KG1 (cell line): ENCODE measurements around the gene NELFB.

Experiments used
- DNase-seq: peaks from one replicate; lab custom pipeline; 2025; lab: John Stamatoyannopoulos, UW

Gene NELFB

DNA sequence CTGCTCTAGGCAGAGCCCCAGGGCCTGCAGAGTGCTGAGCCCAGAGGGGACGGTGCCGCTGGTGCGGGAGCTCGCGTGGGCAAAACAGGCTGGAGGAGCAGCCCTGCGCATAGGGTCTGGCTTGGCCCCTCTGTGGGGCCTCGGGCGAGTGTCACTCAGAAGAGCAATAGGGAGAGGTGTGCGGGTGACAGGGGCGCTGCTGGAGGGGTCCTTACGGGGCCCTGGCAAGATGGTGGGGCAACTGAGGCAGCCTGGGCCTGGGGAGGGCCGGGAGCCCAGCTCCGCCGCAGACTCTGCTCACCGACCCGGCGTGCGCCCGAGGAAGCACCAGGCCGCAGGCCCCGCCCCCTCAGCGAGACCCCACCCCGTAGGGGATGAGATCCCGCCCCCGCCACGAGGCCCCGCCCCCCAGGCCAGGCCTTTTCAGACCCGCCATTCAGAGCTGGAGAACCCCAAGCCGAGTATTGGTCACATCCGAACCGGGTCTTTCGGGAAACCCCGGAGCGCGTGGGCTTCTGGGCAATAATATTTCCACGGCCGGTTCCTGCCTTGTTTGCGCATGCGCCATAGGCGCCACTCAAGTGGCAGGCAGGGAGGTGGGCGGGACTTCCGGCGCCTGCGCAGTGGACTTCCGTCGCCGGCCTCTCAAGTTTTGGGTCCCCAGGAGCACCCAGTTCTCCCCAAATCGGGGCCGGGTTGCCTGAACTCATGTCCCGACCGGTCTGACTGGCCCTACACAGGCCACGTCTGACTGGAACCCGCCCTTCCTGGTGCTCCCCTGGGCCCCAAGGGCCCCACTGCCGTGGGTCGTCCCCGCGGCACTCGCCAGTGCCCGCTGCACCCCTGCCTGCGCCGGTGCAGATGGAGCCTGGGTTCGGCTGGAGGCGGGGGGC, 31.8 kb upstream of the NELFB start:
- peak; percentile 96 for DNase-seq

DNA sequence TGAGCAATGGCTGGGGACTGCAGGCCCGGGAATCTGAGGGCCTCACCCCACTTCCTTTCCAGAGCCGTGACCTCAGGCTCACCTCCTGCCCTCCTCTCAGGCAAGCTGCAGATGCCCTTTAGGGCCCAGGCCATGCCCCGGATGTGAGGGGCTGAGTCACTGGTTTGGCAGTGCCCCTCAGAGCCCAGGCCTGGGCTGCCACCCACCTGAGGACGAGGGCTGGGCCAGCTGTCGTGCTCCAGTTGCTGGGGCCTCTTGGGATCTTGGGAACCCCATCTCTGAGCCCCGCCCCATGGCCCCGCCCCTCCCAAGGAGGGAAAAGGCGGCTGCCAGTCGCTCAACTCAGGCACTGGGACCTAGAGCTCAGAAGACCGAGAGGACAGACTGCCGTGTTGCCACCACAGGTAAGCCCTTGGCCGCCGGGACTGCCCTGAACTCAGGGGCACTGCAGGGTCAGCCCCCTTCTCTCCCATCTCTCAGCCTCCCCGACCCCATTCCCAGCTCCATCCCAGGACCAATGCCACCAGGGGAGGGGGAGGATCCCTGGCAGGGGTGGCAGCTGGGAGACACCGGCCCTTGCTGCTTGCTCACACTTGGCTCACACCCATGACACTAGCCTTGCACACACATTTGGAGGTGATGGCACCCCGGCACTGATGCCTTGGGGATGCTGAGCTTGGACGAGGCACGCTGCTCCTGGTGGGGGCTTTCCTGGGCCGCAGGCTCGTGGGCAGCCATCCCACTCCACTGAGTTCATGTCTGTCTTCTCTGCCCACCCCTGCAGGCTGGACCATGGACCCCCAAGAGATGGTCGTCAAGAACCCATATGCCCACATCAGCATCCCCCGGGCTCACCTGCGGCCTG, 30.1 kb upstream of the NELFB start, which contains the start of gene CYSRT1:
Gene CYSRT1, plus strand, starts transcription at position 345 of the 865 bp plus-strand sequence. Its CDS starts 448 bp downstream, at position 793.
- DNase-seq, result peak; percentile 13

DNA sequence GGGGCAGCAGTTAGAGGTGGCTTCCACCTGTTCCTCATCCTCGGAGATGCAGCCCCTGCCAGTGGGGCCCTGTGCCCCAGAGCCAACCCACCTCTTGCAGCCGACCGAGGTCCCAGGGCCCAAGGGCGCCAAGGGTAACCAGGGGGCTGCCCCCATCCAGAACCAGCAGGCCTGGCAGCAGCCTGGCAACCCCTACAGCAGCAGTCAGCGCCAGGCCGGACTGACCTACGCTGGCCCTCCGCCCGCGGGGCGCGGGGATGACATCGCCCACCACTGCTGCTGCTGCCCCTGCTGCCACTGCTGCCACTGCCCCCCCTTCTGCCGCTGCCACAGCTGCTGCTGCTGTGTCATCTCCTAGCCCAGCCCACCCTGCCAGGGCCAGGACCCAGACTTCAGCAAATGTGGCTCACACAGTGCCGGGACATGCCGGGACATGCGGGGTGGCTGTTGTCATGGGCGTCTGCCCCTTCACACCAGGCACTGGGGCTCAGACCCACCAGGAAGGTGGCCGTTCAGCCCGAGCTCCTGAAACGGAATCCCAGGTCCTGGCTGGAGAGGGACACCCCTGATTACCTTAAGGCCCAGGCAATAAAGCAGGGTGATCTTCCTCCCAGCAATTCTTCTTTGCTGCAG, 29.3 kb upstream of the NELFB start:
- DNase-seq, result no peak

DNA sequence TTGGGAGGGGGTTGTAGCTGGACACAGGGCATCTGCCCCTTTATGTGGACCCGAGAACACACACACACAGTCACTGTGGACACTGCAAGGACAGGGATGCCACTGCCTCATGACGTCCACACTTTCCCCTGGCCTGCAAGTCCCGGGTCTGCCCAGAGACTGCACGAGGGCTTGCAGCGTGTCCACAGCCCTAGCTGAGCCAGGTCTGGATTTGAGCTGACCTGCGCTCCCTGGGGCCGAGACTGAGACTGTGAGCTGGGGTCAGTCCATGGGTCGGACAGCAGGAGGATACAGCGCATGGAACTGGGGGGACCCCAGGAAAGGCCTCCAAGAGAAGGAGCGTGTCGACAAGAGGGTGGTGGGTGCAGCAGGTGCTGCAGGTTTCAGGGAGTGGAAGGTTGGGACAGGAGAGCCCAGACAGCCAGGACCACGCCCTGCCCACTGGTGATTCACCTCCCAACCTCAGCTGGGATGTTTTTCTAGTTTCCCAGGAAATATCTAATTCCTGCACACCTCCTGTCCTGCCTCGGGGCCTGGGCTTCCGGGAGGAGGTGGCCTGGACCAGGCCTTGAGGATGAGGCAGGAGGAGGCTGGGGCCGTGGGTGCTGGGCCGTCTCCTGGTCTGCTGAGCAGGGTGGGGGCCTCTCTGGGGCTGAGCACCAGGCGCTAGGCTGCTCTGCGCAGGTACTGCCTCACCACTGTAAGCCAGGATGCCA, 28.6 kb upstream of the NELFB start:
- DNase-seq, result no peak

DNA sequence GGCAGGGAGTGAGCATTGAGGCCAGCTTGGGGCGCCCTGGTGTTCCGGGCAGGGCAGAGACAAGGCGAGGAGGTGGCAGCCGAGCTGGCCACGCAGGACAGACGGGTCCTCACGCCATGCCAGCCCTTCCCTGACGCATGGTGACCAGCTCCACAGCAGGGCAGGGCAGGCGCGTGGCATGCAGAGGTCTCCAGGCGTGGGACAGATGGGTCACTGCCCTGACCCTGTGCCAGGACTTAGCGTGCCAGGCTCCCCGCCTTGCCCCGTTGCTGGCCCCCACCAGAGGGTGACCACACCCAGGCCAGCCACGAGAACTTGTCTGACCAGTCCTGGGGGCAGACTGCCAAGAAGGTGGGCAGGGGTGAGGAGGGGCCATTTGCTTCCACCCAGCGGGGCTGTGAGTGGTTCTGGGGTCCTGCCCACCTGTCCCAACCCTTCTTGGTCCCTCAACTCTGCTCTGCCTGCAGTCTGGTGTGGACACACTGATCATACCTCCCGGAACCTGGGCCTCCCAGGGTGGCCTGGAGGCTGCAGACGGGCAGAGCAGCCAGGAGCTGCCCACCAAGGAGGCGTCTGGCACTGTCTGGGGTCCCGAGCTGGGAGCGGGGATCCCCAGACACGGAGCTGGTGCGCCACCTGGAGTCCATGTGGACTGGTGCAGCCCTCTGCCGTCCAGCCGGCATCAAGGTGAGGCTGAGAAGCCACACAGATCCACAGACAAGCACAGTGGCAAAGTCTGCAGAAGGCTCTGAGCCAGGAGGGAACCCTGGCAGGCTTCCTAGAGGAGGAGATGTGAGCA, 27.9 kb upstream of the NELFB start, which contains the start of gene RNF224:
Gene RNF224, plus strand, starts transcription at position 449 of the 799 bp plus-strand sequence. CDS start 834 bp downstream, outside the sequence.
- peak; percentile 76 for DNase-seq

DNA sequence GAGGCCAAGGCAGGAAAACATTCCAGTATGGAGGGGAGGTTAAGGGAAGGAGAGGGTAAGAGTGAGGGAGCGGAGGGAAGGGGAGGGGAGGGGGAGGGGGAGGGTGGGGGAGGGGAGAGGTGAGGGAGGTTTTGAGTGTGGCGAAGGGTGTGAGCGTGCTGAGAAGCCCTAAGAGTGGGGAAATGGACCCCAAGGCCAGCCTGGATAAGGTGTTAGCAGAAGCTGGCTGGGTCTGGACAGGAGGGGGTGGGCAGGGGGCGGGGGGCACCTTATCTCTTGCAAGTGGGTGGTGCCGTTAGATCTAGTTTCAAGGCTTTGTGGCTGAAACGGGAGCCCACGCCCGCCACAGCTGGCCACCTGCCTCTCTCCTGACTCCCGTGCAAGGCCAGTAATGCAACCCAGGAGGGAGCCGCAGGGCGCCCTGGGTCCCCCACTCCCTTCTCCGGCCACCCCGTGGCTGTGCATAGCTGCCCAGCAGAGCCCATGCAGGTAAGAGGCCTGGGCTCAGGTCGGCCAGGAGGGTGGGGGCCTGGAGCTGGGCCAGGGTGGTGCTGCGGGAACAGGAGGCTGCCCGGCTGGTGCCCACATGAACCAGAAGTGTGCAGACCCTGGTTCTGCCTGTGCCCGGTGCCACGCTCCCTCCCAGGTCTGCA, 27.1 kb upstream of the NELFB start:
- DNase-seq, result no peak

DNA sequence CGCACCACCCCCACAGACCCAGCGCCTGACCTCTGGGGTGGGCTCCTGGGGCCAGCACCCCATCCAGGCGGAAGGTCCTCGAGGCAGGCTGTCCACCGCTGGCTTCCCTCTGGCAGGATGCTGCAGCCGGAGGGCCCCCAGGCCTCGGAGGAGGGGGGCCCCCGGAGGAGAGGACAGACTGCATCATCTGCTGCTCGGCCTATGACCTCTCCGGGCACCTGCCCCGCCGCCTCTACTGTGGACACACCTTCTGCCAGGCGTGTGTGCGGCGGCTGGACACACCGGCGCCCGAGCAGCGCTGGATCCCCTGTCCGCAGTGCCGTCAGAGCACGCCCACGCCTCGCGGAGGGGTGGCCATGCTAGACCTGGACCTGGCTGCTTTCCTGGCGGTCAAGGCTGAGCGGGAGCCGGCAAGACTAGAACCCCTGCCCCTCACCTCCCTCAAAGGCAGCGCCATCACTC, 26.6 kb upstream of the NELFB start:
- no peak for DNase-seq

DNA sequence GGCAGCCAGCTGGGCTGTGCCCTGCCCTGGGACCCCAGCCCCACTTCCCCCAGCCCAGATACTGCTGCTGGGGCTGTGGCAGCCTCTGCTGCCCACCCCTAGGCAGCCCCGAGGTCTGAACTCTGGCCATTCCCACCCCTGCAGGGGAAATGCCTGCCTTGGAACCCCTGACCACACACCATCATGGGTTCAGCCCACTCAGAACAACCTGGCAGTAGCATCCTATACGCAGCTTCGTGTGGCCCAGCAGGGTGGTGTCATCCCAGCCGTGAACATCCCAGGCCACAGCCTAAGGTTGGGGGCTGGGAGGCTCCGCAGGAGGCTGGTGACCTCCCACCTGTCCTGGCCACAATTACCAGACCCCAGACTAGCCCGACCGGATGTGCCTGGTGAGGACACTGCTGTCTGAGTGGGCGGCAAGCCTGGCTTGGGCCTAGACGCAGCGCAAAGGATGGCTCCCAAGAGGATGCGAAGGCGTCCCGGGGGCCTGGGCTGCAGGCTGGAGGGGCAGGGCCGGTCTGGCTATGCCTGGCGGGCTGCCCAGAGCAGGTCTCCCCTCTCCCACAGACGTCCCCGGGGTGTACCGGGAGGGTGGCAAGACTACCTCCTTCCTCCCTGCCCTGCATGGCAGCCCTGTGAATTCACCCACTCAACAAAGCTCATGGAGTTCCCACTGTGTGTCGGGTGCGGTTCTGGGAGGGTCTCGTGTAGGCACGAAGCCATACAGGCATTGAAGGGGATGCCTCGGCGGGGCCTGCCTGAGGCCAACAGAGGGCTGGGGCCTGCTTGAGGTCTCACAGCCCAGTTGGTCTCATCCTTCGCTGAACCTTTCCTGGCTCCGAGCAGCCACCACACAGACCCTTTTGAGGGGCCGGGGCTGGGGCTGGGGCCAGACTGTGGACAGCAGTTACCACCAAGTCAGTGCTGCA, 25.9 kb upstream of the NELFB start:
- DNase-seq, result no peak

DNA sequence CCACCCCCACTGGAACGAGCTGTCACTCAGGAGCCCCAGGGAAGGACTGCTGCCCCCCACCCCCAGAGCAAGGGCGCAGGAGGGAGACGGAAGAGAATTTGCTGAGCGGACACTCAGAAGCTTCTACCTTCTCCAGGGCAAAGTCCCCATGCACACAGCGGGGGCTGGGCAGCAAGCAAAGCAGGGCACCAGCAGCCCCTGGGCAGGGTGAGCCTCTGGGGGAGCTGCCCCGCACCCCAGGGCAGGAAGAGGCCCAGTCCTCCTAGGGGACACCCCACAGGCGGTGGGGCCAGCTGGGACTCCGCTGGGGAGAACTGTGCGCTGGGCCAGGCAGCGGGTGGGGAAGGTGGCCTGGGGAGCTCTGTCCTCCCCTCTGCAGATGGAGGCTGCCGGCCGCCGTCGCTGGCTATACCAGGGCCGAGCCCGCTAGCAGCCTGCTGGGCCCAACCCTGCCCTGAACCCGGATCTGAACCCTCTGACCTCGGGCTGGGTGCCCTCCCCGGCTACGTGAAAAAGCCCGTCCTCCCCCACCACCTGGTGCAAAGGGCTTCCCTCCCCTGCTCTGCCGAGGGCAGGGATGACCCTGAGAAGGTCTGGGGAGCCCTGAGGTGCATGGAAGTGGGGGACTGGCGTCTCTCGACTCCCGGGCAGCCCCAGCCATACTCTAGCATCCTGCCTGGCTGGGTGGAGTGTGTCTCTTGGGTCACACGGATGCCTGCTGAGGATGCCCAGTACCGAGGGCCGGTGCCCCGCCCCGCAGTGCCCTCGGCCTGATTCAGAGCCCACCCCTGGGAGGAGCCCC, 25.0 kb upstream of the NELFB start:
- no peak for DNase-seq

DNA sequence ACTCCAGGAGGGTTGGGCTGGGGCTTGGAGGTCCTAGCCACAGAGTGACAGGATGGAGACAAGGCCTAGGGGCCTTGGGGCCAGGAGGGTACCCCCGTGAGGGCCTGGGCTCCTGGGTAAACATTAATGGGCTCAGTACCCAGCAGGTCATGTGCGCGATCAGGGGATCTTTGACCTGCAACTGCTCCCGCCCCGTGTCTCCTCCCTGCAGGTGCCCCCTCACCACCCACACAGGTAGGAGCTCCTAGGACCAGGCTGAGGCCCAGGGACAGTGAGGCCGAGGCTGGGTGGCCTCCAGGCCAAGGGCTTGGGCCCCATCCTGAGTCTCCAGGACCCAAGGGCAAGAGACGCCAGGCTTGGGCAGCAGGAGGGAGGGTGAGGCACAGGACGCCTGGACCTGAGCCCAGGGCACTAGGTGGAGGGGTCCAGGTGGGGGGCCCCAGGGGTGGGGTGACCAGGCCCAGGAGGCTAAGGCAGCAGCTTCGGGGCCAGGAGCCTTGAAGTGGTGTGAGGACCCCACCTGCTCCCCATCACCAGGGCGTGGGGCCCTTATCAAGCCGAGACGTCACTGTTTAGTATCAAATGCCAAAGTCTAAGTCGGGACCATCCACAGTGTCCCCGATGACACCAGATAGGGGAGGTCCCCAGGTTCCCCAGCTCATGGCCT, 24.3 kb upstream of the NELFB start, which contains the start of gene SLC34A3:
Gene SLC34A3, plus strand, starts transcription at position 197 of the 667 bp plus-strand sequence. CDS start 802 bp downstream, outside the sequence.
- no peak for DNase-seq

DNA sequence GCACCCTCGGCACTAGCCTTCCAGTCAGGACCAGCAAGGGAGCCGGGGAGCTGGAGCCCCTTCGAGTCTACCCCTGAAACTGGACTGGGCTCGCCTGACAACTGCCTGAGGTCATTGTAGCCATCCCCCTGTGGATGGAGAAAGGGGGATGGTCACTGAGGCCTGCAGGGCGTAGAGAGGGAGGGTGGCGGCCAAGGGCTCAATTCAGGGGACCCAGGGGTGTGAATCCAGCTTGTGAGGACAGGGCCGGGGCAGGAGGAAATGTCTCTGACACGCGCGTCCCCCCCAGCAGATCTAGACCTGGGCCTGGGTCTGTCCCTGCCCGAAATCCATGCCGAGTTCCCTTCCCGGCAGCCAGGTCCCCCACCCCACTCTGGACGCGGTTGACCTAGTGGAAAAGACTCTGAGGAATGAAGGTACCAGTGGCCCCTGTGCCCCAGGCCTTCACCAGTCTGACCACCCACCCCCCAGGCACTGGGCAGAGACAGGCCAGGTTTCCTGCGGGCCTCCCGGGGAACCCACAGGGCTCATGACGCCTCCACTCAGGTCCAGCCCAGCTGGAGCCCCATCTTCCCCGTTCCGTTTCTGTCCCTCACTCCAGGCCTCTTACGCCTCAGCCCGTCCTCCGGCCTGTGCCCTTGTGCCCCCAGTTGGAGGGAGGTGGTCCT, 23.6 kb upstream of the NELFB start:
- DNase-seq, result no peak

DNA sequence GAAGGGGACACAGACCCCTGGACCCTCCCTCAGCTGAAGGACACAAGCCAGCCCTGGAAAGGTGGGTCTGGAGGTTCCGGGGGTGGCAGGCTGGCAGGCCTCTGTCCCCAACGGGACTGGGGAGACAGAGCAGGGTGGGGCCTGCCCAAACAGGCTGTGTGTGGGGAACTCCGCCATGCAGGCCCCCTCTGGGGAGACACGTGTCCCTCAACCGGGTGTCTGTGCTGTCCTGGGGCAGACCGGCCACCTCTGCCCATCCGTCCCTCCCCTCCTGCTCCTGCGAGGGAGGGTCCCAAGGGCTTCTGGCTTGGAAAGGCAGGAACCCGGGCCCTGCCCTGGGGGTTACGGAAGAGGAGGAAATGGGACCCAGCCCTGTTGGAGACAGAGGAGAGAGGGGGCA, 23.0 kb upstream of the NELFB start:
- no peak for DNase-seq

DNA sequence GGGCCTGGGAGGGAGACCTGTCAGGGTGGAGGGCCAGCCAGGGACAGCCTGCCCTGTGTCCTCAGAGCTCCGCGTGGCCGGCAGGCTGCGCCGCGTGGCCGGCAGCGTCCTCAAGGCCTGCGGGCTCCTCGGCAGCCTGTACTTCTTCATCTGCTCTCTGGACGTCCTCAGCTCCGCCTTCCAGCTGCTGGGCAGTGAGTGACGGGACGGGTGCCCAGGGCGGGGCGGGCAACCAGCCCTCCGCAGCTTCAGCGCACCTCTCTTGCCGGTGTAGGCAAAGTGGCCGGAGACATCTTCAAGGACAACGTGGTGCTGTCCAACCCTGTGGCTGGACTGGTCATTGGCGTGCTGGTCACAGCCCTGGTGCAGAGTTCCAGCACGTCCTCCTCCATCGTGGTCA, 22.6 kb upstream of the NELFB start:
- DNase-seq, result no peak

DNA sequence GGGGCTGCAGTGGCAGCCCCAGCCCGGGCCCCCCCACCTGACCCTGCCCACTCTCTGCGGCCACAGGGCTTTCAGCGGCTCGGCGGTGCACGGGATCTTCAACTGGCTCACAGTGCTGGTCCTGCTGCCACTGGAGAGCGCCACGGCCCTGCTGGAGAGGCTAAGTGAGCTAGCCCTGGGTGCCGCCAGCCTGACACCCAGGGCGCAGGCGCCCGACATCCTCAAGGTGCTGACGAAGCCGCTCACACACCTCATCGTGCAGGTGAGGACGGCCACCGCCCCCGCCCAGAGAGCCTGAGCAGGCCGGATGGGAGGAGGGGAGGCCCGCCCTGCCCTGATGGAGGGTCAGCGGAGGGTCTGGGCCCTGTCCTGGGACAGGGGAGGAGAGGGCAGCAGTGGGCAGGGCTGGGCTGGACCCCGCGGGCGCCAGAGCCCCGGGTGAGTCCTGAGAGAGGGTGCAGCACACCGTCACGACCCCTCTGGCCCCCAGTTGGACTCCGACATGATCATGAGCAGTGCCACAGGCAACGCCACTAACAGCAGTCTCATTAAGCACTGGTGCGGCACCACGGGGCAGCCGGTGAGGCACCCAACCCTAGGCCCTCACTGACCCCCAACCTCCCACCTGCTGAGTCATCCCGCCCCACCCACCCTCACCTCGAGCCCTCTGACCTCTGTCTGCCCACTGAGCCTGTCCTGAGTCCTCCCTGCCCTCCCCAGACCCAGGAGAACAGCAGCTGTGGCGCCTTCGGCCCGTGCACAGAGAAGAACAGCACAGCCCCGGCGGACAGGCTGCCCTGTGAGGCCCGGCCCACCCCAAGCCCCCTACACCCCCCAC, 21.8 kb upstream of the NELFB start:
- no peak for DNase-seq

DNA sequence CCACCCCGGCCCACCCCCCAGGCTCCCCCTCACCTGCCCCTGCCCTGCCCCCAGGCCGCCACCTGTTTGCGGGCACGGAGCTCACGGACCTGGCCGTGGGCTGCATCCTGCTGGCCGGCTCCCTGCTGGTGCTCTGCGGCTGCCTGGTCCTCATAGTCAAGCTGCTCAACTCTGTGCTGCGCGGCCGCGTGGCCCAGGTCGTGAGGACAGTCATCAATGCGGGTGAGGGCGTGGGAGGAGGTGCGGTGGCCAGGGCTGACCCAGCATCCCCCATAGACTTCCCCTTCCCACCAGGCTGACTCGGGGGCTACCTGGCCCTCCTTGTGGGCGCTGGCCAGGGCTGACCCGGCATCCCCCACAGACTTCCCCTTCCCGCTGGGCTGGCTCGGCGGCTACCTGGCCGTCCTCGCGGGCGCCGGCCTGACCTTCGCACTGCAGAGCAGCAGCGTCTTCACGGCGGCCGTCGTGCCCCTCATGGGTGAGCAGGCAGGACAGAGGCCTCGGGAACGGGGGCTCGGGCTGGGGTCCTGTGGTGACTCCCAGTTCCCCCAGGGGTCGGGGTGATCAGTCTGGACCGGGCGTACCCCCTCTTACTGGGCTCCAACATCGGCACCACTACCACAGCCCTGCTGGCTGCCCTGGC, 21.0 kb upstream of the NELFB start:
- no peak for DNase-seq
